Measurements from ENCODE around the gene SPTBN2.

The SPTBN2 gene

DNA sequence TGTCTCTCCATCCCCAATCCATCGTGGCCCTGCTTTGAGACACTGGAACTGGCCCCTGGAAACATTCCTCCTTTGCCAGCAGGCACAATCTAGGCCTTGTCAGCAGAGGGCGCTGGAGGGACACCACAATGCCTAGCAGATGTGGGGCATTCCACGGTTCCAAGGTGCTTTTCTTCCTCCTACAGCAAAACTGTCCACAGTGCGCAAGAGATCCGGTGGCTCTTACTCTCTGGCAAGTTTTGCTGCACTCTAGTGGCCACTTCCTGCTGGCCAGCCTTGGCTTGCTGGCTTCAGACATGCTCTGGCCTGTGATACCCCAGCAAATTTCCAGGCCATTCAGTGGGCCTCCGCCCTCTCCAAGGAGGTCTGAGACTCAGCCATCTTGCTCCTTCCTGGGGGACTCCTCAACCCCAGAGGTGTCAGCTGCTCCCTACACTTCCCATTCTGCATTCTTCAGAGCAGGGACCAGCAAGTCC lies 34.2 kb downstream of the SPTBN2 start:
- ChIA-PET POLR2A (no interaction called here), CTCF (interaction anchor here (0.7 to 11.5 kb wide), 20 partner anchors 10 to 282 kb away, joined by 3 to 246 read pairs (median 4); partner anchors contain the start of genes ACTN3, RBM4B and SPTBN2)
- TF ChIP-seq, protein P1, sequence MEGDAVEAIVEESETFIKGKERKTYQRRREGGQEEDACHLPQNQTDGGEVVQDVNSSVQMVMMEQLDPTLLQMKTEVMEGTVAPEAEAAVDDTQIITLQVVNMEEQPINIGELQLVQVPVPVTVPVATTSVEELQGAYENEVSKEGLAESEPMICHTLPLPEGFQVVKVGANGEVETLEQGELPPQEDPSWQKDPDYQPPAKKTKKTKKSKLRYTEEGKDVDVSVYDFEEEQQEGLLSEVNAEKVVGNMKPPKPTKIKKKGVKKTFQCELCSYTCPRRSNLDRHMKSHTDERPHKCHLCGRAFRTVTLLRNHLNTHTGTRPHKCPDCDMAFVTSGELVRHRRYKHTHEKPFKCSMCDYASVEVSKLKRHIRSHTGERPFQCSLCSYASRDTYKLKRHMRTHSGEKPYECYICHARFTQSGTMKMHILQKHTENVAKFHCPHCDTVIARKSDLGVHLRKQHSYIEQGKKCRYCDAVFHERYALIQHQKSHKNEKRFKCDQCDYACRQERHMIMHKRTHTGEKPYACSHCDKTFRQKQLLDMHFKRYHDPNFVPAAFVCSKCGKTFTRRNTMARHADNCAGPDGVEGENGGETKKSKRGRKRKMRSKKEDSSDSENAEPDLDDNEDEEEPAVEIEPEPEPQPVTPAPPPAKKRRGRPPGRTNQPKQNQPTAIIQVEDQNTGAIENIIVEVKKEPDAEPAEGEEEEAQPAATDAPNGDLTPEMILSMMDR (IDR thresholded peaks at IDR 0.05; ENCODE audit: insufficient read depth, low read length, missing control alignments), result peak; percentile 78

DNA sequence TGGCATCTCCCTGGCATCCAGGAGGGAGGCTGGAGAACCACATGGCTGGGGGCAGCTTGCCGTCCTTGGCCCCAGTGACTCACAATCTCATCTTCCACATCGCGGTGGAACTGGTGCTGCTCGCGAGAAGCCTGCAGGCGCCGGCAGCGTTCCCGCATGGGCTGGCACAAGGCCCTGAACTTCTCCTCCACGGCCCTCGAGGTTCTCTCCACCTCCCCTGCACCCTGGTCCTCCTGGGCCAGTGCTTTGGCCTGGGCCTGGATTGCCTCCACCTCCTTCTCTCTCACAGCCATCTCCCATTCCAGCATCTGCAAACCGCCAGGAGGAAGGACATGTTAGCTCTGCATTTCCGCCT lies 35.0 kb downstream of the SPTBN2 start:
- CTCF ChIA-PET, result interaction anchor here (0.7 to 11.5 kb wide), 18 partner anchors 8 to 282 kb away, joined by 3 to 246 read pairs (median 3); partner anchors contain the start of genes ACTN3, C11orf86, RBM4B and RCE1
- POLR2A ChIA-PET, result no interaction called here
- H3K4me3 ChIP-seq (ENCODE audit: low read depth, low read length), result no peak overlapping the region
- DNase-seq (ENCODE audit: low read depth, low spot score), result no peak
- TF ChIP-seq, protein P1 (IDR thresholded peaks at IDR 0.05; ENCODE audit: insufficient read depth, low read length, missing control alignments), result no peak

More for the DNA sequence above, 34.2 kb downstream of the SPTBN2 start:
- peak; percentile 82 for DNase-seq (ENCODE audit: low read depth, low spot score)
- no peak overlapping the region for H3K4me3 ChIP-seq (ENCODE audit: low read depth, low read length)

DNA sequence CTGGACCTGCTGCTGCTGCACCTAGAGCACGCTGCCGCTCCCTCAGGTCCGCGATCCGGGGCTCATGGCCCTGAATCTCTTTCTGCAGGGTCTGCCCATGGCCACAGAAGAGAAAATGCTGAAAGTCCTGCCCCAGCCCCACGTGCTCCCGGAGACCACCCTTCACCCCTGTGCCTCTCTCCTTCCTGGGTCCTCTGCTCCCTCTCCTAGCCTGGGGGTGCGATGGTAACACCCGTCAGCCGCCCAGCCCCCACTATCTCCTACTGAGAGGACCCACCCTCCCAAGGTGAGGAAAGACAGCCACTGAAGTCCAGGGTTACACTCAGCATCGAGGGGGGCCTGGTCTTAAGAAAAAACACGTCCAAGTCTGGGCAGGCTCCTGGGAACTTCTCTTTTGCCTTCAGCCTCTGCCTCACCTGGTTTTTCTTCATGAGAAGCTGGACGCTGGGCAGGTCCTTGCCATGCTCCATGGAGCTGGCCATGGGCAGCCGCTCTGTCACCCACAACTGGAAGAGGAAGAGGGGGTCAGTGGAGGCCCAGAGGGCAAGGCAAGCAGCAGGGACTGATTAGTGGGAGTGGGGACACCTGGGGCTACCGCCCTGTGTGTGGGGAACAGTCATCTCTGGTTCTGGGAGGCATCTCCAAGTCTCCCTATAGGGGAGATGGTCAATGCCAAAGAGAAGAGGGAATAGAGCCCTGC lies 35.5 kb downstream of the SPTBN2 start:
- ChIA-PET CTCF (interaction anchor here (0.7 to 11.5 kb wide), 19 partner anchors 8 to 283 kb away, joined by 3 to 246 read pairs (median 3); partner anchors contain the start of genes ACTN3, C11orf86, RBM4B and RCE1), POLR2A (no interaction called here)
- no peak overlapping the region for H3K4me3 ChIP-seq (ENCODE audit: low read depth, low read length)
- DNase-seq (ENCODE audit: low read depth, low spot score), result no peak
- TF ChIP-seq, protein P1 (IDR thresholded peaks at IDR 0.05; ENCODE audit: insufficient read depth, low read length, missing control alignments), result no peak

DNA sequence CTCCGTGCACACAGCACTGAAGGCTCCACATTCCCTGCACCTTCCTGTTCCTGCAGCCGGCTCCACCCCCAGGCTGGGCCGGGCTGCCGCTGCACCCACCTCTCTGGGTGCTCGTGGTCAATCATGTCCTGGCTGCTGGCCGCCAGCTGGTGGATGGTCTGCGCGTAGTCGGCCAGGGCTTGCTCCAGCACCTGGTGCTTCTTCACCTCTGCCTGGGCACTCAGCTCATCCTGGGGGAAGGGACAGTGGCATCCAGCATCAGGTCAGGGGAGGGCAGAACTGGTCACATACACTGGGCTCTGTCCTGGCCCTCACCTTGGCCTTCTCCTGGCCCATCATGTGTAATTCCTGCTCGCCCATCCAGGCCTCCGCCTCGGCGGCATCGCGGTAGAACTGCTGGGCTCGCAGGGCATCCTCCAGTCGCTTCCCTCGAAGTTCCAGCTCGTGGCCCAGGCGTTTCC lies 36.1 kb downstream of the SPTBN2 start:
- ChIA-PET POLR2A (interaction anchor here (0.9 kb wide), 1 partner anchor 14 kb away, joined by 3 read pairs; no protein-coding TSS in a partner anchor), CTCF (interaction anchor here (0.8 to 11.5 kb wide), 7 partner anchors 9 to 284 kb away, joined by 3 to 246 read pairs (median 4); partner anchors contain the start of gene RBM4B)
- no peak overlapping the region for H3K4me3 ChIP-seq (ENCODE audit: low read depth, low read length)
- DNase-seq (ENCODE audit: low read depth, low spot score), result no peak
- TF ChIP-seq, protein P1 (IDR thresholded peaks at IDR 0.05; ENCODE audit: insufficient read depth, low read length, missing control alignments), result no peak

DNA sequence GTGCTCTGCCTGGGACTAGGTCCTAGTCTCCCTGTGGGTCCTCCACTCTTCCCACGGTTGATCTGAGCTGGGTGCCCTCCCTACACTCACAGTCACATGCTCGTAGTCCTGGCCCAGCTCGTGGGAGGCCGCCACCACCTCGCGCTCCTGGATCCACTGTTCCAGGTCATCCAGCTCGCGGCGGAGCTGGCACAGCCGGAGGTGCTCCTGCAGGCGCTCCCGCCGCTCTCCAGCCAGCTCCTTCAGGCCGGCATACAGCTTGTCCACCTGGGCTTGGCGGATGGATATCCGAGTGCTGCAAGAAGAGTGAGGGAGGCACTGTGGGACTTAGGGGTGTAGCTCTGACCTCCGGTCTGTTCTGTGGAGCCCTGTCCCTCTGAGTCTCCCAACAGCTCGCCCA lies 36.6 kb downstream of the SPTBN2 start:
- H3K4me3 ChIP-seq (ENCODE audit: low read depth, low read length), result no peak overlapping the region
- POLR2A ChIA-PET, result interaction anchor here (0.9 kb wide), 1 partner anchor 14 kb away, joined by 3 read pairs; no protein-coding TSS in a partner anchor
- no peak for DNase-seq (ENCODE audit: low read depth, low spot score)
- CTCF ChIA-PET, result interaction anchor here (0.8 to 11.5 kb wide), 5 partner anchors 9 to 284 kb away, joined by 3 to 246 read pairs (median 9); partner anchors contain the start of gene RBM4B
- TF ChIP-seq, protein P1 (IDR thresholded peaks at IDR 0.05; ENCODE audit: insufficient read depth, low read length, missing control alignments), result no peak

Data from AG04449 (cell line).